GM12878 (cell line): ENCODE measurements around the gene ZMIZ1. TPM values are rescaled to one million over a fixed set of nuclear protein-coding genes. Genes with fewer than 3 reads are reported as not detected.
A peak's percentile ranks its signal among the peaks of the same experiment; 100 is the strongest.

Source experiments
- ATF2 ChIP-seq: IDR thresholded peaks from 2 replicates; pipeline ENCODE4 v1.6.1; 2012; ENCODE audit warnings: low read length, inconsistent platforms
- BMI1 ChIP-seq: fragments of 450-650 bp; IDR thresholded peaks from 2 replicates; pipeline ENCODE4 v1.6.1; 2016; ENCODE audit warnings: mild to moderate bottlenecking, moderate library complexity, borderline replicate concordance
- CEBPB ChIP-seq, 2 experiments: fragments of 150-350 bp in 1 of 2; IDR thresholded peaks; 2 replicates each; pipeline ENCODE4 v1.6.1; 2012 to 2014; ENCODE audit warnings: low read depth in 2 of 2, low read length in 2 of 2, borderline replicate concordance in 1 of 2, inconsistent platforms in 1 of 2
- CHD4 ChIP-seq: fragments of 200-600 bp; sonication (generic); IDR thresholded peaks from 2 replicates; pipeline ENCODE4 v1.6.1; 2016; ENCODE audit warnings: mild to moderate bottlenecking
- EGR1 ChIP-seq, 2 experiments: IDR thresholded peaks; 1 replicate in 1 of 2; 2 replicates in 1 of 2; pipeline ENCODE4 v1.6.1; 2011 to 2012; ENCODE audit warnings: low read depth in 2 of 2, low read length in 2 of 2, borderline replicate concordance in 1 of 2, mild to moderate bottlenecking in 1 of 2, moderate library complexity in 1 of 2
- IKZF2 ChIP-seq, 2 experiments: fragments of 450-650 bp; IDR thresholded peaks; 2 replicates each; pipeline ENCODE4 v1.6.1; 2017; ENCODE audit warnings: mild to moderate bottlenecking in 2 of 2, moderate library complexity in 2 of 2
- JUND ChIP-seq: IDR thresholded peaks from 2 replicates; pipeline ENCODE4 v1.6.1; 2012; ENCODE audit warnings: low read depth, mild to moderate bottlenecking, low read length, improper control_type of control experiment, moderate library complexity
- KLF5 ChIP-seq: fragments of 450-650 bp; IDR thresholded peaks from 2 replicates; pipeline ENCODE4 v1.6.1; 2014; ENCODE audit warnings: mild to moderate bottlenecking; ENCODE audit not compliant: partially characterized antibody
- LARP7 ChIP-seq: fragments of 450-650 bp; IDR thresholded peaks from 2 replicates; pipeline ENCODE4 v1.6.1; 2017; ENCODE audit warnings: mild to moderate bottlenecking
- MAX ChIP-seq: IDR thresholded peaks from 2 replicates; pipeline ENCODE4 v1.6.1; 2012; ENCODE audit warnings: low read depth, low read length, improper control_type of control experiment
- MTA2 ChIP-seq: fragments of 450-650 bp; IDR thresholded peaks from 2 replicates; pipeline ENCODE4 v1.6.1; 2016; ENCODE audit warnings: low read depth, mild to moderate bottlenecking, moderate library complexity
- NFXL1 ChIP-seq: fragments of 450-650 bp; IDR thresholded peaks from 2 replicates; pipeline ENCODE4 v1.6.1; 2017; ENCODE audit warnings: antibody characterized with exemption, mild to moderate bottlenecking, borderline replicate concordance
- NFYA ChIP-seq: IDR thresholded peaks from 2 replicates; pipeline ENCODE4 v1.6.1; 2011; ENCODE audit warnings: low read depth, mild to moderate bottlenecking, low read length, improper control_type of control experiment, borderline replicate concordance
- NR2C2 ChIP-seq: IDR thresholded peaks from 2 replicates; pipeline ENCODE4 v1.6.1; 2011; ENCODE audit warnings: borderline replicate concordance, low read depth; ENCODE audit not compliant: control insufficient read depth, insufficient read length
- NR2F1 ChIP-seq: fragments of 450-650 bp; conservative IDR thresholded peaks from 2 replicates; pipeline ENCODE4 v1.6.1; 2017; ENCODE audit warnings: mild to moderate bottlenecking
- PAX5 ChIP-seq: IDR thresholded peaks from 2 replicates; pipeline ENCODE4 v1.6.1; 2011; ENCODE audit warnings: low read depth, low read length, borderline replicate concordance
- POU2F2 ChIP-seq: IDR thresholded peaks from 3 replicates; pipeline ENCODE4 v1.6.1; 2011; ENCODE audit warnings: low read depth, mild to moderate bottlenecking, low read length, borderline replicate concordance
- RCOR1 ChIP-seq: conservative IDR thresholded peaks from 2 replicates; pipeline ENCODE4 v1.6.1; 2012; ENCODE audit warnings: low read depth, low read length, improper control_type of control experiment
- SIN3A ChIP-seq: IDR thresholded peaks from 2 replicates; pipeline ENCODE4 v1.6.1; 2012; ENCODE audit warnings: low read depth, low read length, improper control_type of control experiment
- SIX5 ChIP-seq: IDR thresholded peaks from 2 replicates; pipeline ENCODE4 v1.6.1; 2011; ENCODE audit warnings: mild to moderate bottlenecking, low read depth, low read length, moderate library complexity; ENCODE audit not compliant: severe bottlenecking
- SMAD5 ChIP-seq: IDR thresholded peaks from 2 replicates; pipeline ENCODE4 v1.6.1; 2016; ENCODE audit warnings: antibody characterized with exemption, low read depth
- STAT1 ChIP-seq: fragments of 450-650 bp; conservative IDR thresholded peaks from 2 replicates; pipeline ENCODE4 v1.6.1; 2014; ENCODE audit warnings: antibody characterized with exemption, mild to moderate bottlenecking
- TBL1XR1 ChIP-seq: IDR thresholded peaks from 2 replicates; pipeline ENCODE4 v1.6.1; 2012; ENCODE audit warnings: low read depth, low read length, improper control_type of control experiment
- TCF7 ChIP-seq: IDR thresholded peaks from 2 replicates; pipeline ENCODE4 v1.6.1; 2014; ENCODE audit warnings: antibody characterized with exemption, borderline replicate concordance
- USF2 ChIP-seq: IDR thresholded peaks from 2 replicates; pipeline ENCODE4 v1.6.1; 2011; ENCODE audit warnings: low read depth, low read length, improper control_type of control experiment, borderline replicate concordance
- ZNF24 ChIP-seq: fragments of 450-650 bp; IDR thresholded peaks from 2 replicates; pipeline ENCODE4 v1.6.1; 2017; ENCODE audit warnings: antibody characterized with exemption, mild to moderate bottlenecking
- ZNF384 ChIP-seq: IDR thresholded peaks from 2 replicates; pipeline ENCODE4 v1.6.1; 2012; ENCODE audit warnings: low read depth, mild to moderate bottlenecking, low read length, improper control_type of control experiment, borderline replicate concordance
- polyA plus RNA-seq, 11 experiments: library from polyadenylated mRNA; depleted of rRNA in 4 of 11; unstranded in 6 of 11; stranded (reverse) in 5 of 11; fragments of >200 nt; fragmentation: Nextera tagmentation in 4 of 11; fragmentation: Illumina TruSeq in 1 of 11; extraction: Ambion mirVana in 4 of 11; extraction: Trizol in 1 of 11; gene quantifications; 1 replicate in 1 of 11; 2 replicates in 10 of 11; pipeline versions ENCODE4 v1.2.1 to v1.2.3, GENCODE V29; 2011 to 2016; ENCODE audit warnings: inconsistent platforms in 2 of 11, missing spikeins in 2 of 11, low read depth in 1 of 11
- total RNA-seq, 4 experiments: library from RNA; depleted of rRNA in 3 of 4; stranded (reverse); fragments of >200 nt in 3 of 4; fragmentation: Illumina TruSeq in 1 of 4; extraction: Trizol in 1 of 4; gene quantifications; 2 replicates each; pipeline versions ENCODE4 v1.2.1 to v1.2.3, GENCODE V29; 2013 to 2021

Gene ZMIZ1
- total and polyA plus RNA-seq, 10 of the 15 experiments (the other 5 are each of a cell fraction or from before 2014, with no cell fraction given), result 3.1 to 82.3 (median 14.9) TPM

GRCh38 chr10:79248341-79249185, 179.8 kb downstream of the ZMIZ1 start (continued):
- TF ChIP-seq USF2 (no peak), TCF7 (no peak), NR2F1 (peak; percentile 60), KLF5 (no peak), TBL1XR1 (peak; percentile 77; the same call in 1 of the 2 replicates), ATF2 (no peak), EGR1 (IDR thresholded peaks at IDR 0.05; ENCODE audit: borderline replicate concordance in 1 of 2, low read depth in 2 of 2, low read length in 2 of 2) (0 out of 3 replicates have a peak, but pooled peaks of 1 of the 2 experiments have one; percentile 13), CHD4 (no peak), SIX5 (no peak), ZNF24 (no peak), STAT1 (no peak), PAX5 (peak; percentile 95), NFXL1 (no peak), LARP7 (peak; percentile 30; the same call in 1 of the 2 replicates), NFYA (no peak), ZNF384 (no peak), RCOR1 (0 out of 2 replicates have a peak, but pooled peaks have one; percentile 61), MTA2 (peak; percentile 77; the same call in 1 of the 2 replicates), SMAD5 (no peak), SIN3A (no peak), MAX (no peak), IKZF2 (IDR thresholded peaks at IDR 0.05) (peak; percentile 94), NR2C2 (no peak), JUND (no peak), POU2F2 (peak; percentile 79), BMI1 (no peak), CEBPB (IDR thresholded peaks at IDR 0.05; ENCODE audit: borderline replicate concordance in 1 of 2, low read depth in 2 of 2, low read length in 2 of 2) (0 out of 4 replicates have a peak, but pooled peaks of 1 of the 2 experiments have one; percentile 10)
